ENCODE data around the gene DNAJC8. TPM values are rescaled to one million over a fixed set of nuclear protein-coding genes. Genes with fewer than 3 reads are reported as not detected.

Gene DNAJC8
- total RNA-seq, 1 donor from 2014 or later, result 102 TPM

GRCh38 chr1:28175955-28176485 lies 56.8 kb downstream of the DNAJC8 start:
- intact Hi-C loops (cut with micrococcal nuclease), result no loop called here

- intact Hi-C loops (cut with micrococcal nuclease), result no loop called here
These were observed 58.9 kb downstream of the DNAJC8 start for GRCh38 chr1:28173980-28174297.

- intact Hi-C loops (cut with micrococcal nuclease), result no loop called here
These were observed 59.5 kb downstream of the DNAJC8 start for GRCh38 chr1:28173151-28173979.

GRCh38 chr1:28172713-28173150 lies 60.1 kb downstream of the DNAJC8 start:
- intact Hi-C loops (cut with micrococcal nuclease), result loop anchor here (1.0 kb wide), 1 partner anchor 9 kb away; no protein-coding TSS in a partner anchor

- intact Hi-C loops (cut with micrococcal nuclease), result no loop called here
These were observed 61.6 kb downstream of the DNAJC8 start for GRCh38 chr1:28171246-28171645.

GRCh38 chr1:28170001-28170596 lies 62.7 kb downstream of the DNAJC8 start:
- intact Hi-C loops (cut with micrococcal nuclease), result no loop called here

- intact Hi-C loops (cut with micrococcal nuclease), result no loop called here
These were observed 69.2 kb downstream of the DNAJC8 start for GRCh38 chr1:28163496-28164161.

GRCh38 chr1:28162151-28162550 lies 70.7 kb downstream of the DNAJC8 start:
- intact Hi-C loops (cut with micrococcal nuclease), result no loop called here

- intact Hi-C loops (cut with micrococcal nuclease), result no loop called here
These were observed 71.1 kb downstream of the DNAJC8 start for GRCh38 chr1:28161751-28162150.

GRCh38 chr1:28160782-28161266 lies 72.0 kb downstream of the DNAJC8 start:
- intact Hi-C loops (cut with micrococcal nuclease), result no loop called here

GRCh38 chr1:28159680-28160079 lies 73.1 kb downstream of the DNAJC8 start:
- intact Hi-C loops (cut with micrococcal nuclease), result no loop called here

- intact Hi-C loops (cut with micrococcal nuclease), result no loop called here
These were observed 73.6 kb downstream of the DNAJC8 start for GRCh38 chr1:28159243-28159642.

- intact Hi-C loops (cut with micrococcal nuclease), result no loop called here
These were observed 74.9 kb downstream of the DNAJC8 start for GRCh38 chr1:28157894-28158293.

GRCh38 chr1:28156821-28157220 lies 76.0 kb downstream of the DNAJC8 start:
- intact Hi-C loops (cut with micrococcal nuclease), result no loop called here

GRCh38 chr1:28155628-28156027 lies 77.2 kb downstream of the DNAJC8 start:
- intact Hi-C loops (cut with micrococcal nuclease), result no loop called here

- intact Hi-C loops (cut with micrococcal nuclease), result no loop called here
These were observed 78.7 kb downstream of the DNAJC8 start for GRCh38 chr1:28154078-28154594.

Other genes starting within 250 kb of the DNAJC8 start
- gene EYA3, start 144.4 kb downstream of the DNAJC8 start, total RNA-seq, result 34.3 and 36.2 TPM in 2 replicates
- gene PTAFR, start 56.3 kb downstream of the DNAJC8 start, total RNA-seq, result 0.49 and 0.90 TPM in 2 replicates
- gene ATP5IF1, start 3.1 kb upstream of the DNAJC8 start, total RNA-seq, result 135 and 148 TPM in 2 replicates
- 15.0 and 16.9 TPM in 2 replicates for gene SESN2, start 26.5 kb upstream of the DNAJC8 start, total RNA-seq
- 18.0 and 19.6 TPM in 2 replicates for gene MED18, start 96.0 kb upstream of the DNAJC8 start, total RNA-seq
- 31.8 and 33.9 TPM in 2 replicates for gene PHACTR4, start 136.7 kb upstream of the DNAJC8 start, total RNA-seq